NAMALWA (cell line): ENCODE data around the gene FAHD2B.
"Not testable (repeated sequence)": the region's sequence is repeated elsewhere in the genome, so short reads cannot be mapped to it uniquely, and the experiment has no call there.

Source experiments
- DNase-seq: peaks from one replicate; pipeline ENCODE4 v3.0.0-alpha.2; 2015; ENCODE audit warnings: low spot score

The FAHD2B gene

DNA sequence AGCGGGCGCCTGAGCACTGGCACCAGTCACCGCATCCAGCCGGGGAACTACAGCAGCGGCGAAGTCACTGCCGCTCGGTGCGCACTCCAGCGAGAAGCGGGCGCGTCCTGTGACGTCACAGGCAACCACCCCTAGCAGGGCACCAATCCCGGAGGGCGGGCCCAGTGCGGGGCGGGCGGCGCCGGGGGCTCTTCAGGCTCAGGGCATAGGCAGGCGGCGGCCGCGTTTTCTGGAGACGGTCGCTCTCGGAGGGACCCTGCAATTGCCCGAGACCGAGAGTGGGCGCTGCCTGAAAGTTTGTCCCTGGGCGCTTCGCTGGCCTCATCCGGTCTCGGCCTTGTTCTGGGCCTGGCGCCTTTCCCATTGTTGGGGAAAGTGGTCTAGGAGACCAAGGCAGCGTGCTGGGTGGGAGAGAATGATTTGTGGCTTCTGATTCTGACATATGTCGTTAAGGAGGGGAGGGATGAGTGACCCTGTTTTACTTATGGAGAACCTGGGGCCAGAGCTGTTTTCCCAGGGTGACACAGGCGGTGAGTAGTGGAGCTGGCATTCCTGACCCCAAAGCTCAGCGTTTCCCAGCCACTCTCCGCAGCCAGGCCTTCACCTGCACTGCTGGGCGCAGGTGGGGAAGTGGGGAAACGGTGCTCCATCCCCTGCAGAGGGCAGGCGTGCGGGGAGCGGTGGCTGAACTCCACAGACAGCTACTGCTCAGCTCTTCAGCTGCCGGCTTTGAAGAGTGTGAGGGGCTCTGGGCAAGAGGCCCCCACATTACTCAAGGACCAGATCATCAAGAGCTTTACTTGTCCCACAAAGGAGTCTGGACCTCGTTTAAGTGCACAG, at the start of gene FAHD2B:
TSS of gene FAHD2B (minus strand) at position 111 of the 840 bp plus-strand sequence. CDS start 3,176 bp downstream, outside the sequence.
- peak; percentile 64 for DNase-seq

DNA sequence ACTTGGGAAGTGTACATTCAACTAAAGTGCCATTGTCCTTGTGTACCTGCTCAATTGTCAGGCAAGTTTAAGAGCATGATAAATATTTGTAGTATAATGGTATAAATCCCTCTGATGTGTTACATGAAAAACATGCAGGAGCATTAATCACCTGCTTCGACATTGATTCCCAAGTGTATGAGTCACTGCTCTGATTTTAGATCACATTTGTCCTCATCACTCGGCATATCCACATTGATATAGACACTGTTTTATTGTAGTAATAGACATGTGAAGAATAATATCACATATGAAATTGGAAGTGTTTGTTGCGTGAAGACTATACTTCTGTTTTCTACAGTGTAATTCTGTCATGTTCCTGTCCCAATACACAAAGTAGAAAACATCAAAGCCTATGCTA, 49.3 kb upstream of the FAHD2B start:
- DNase-seq, result not testable (repeated sequence)

DNA sequence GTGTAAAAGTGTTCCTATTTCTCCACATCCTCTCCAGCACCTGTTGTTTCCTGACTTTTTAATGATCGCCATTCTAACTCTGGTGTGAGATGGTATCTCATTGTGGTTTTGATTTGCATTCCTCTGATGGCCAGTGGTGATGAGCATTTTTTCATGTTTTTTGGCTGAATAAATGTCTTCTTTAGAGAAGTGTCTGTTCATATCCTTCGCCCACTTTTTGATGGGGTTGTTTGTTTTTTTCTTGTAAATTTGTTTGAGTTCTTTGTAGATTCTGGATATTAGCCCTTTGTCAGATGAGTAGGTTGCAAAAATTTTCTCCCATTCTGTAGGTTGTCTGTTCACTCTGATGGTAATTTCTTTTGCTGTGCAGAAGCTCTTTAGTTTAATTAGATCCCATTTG, 34.4 kb upstream of the FAHD2B start:
- DNase-seq, result not testable (repeated sequence)

DNA sequence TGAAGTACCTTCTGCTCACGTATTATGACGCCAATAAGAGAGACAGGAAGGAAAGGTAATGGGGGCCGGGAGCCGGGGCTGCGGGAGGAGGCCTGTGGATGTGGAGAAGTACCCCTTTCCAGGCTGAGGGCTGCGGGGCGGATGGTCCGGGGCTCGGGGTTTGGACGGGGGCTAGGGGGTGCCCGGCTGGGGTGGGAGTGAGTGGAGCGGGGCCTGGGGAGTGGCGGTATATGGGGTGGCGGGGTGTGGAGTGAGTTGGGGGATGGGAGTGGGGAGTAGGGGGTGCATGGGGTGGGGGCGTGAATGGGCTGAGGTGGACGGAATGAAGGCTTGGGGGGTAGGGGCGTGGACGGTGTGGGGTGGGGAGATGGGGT, 19.2 kb upstream of the FAHD2B start:
- DNase-seq, result not testable (repeated sequence)

DNA sequence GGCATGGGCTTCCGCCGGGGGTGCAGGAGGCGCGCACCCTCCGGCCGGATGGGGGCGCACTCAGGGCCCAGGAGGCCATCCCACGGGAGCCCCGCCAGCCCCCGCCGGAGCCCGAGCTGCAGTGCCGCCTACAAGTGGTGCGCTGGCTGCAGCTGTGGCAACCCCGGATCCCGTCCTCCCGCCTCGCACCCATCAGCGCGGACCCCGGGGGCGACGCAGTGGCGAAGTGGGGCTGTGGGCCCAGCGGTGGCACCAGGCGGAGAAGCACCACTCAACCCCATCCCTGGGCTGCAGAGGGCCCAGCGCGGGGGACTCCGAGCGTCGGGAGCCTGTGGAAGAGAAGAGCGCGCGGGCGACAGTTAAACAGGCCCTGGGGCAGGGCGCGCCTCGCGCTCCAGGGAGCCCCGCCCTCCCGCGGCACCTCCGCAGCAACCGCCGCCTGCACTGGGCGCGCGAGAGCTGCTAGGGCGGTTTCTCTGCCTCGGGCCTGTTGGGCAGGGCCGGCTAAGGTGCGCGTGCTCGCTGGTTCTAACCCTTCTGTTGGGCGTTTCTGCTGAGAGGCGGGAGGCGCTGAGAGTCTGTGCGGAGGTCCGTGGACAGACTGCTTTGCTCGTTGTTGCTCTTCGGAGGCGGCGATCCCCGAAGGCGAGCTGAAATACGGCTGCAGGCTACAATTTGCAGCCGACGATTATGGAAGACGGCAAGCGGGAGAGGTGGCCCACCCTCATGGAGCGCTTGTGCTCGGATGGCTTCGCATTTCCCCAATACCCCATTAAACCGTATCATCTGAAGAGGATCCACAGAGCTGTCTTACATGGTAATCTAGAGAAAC, 18.6 kb upstream of the FAHD2B start, which contains the start of gene ANKRD36:
TSS of gene ANKRD36 (plus strand) at position 104 of the 832 bp plus-strand sequence. CDS start at position 691, 587 bp downstream.
- peak; percentile 88 for DNase-seq

DNA sequence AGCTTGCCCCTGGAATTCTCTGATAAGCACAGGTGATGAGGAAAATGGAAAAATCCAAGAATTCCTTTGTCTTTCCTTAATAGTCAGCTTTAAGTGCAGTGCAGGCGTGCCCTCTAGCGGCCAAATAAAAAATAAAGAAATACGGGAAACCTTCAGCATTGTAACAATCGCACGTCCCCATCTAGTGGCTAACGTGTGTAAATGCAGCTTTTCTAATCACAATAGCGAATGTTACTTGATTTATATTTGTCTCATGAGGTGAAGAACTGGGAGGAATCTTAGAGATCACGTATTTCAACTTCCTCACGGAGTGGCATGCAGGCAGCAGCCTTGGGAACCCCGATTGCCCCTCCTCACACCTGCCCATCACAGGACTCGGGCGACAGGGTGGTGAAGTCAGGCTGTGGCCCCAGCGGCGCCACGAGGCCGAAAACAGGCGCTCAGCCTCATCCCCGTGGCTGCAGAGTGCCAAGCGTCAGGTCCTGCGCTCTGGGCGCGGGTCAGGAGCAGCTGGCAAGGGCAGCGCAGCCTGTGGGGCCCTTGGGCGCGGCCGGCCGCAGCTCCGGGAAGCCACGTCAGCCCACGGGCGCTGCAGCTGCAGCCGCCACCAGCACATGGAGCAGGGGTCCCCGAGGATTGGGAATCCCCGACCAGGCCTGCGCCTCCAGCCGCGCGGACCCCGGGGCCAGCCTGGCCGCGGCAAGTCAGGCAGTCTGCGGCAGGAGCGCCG, 17.8 kb upstream of the FAHD2B start:
- DNase-seq, result peak; percentile 71

DNA sequence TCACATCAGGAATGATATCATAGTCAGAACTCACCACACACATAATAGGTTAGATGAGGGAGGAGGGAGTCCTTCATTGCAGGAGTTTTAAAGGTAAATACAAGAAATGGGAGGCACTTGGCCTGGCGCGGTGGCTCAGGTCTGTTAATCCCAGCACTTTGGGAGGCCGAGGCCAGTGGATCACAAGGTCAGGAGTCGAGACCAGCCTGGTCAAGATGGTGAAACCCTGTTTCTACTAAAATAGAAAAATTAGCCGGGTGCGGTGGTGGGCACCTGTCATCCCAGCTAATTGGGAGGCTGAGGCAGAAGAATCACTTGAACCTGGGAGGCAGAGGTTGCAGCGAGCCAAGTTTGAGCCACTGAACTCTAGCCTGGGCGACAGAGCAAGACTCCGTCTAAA, 16.6 kb upstream of the FAHD2B start:
- DNase-seq, result not testable (repeated sequence)

GRCh38 chr2:97106878-97107277, 12.2 kb upstream of the FAHD2B start:
- DNase-seq, result not testable (repeated sequence)

DNA sequence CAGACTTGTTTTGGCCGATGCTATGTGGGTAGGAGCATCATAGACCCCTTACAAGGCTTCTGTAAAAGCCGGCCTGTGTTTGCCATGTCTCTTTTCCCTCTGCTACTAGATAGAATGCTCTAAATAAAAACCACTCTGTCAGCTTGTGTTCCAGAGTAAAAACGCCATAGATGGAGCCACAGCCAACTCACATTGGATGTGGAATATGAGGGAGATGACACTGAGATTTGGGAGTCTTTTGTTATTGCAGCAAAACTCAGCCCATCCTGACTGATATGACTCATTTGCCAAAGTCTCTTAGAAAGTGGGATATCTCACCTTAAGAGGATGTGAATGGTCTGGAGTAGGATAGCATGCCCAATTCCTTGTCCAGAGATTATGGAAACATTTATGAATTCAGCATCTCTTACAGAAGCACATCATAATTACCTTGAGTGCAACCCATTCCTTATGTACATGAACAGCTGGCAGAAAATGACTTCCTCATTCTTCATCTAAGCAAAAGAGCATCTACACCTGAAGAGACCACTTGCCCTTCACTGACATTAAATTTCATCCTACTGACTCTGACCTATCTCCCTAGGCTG, 4.2 kb upstream of the FAHD2B start:
- not testable (repeated sequence) for DNase-seq

- DNase-seq, result no peak
Measured at GRCh38 chr2:97095661-97096060, 979 bp upstream of the FAHD2B start.

- DNase-seq, result not testable (repeated sequence)
Measured at GRCh38 chr2:97093983-97094771, 505 bp downstream of the FAHD2B start.

GRCh38 chr2:97092946-97093345, 1.7 kb downstream of the FAHD2B start:
- not testable (repeated sequence) for DNase-seq

DNA sequence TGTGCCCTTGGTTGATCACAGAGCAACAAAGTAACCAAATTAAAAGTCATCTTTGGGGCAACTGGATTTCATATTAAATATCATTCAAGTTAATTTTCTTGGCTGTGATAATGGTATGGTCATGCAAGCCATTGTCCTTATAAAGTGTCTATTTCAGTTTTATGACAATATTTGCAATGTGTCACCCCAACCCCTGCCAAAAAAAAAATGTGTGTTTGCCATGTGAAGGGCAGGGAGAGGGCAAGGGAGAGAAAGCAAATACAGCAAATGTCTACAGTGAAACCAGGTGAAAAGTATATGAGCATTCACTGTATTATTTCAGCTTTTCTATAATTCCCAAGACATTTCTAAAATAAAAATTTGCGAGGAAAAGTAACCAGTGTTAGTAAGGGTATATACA, 6.0 kb downstream of the FAHD2B start:
- not testable (repeated sequence) for DNase-seq

DNA sequence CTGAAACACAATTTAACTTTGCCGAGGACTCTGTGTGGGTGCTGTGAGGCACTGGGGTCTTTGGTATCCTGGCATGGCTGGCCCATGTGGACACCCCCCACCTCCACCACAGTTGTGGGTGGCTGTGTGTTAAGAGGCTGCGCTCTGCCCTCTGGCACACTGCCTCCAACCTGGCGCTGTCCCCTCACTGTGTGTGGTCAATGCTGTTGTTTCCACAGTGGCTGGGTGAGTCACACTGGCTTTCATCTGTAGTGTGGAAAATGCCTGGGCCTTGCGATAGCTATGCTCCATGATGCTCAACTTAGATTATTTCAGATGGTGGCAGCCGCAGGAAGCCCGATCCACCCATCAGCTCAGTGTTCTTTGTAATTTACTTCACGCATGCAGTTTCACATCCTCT, 9.6 kb downstream of the FAHD2B start:
- not testable (repeated sequence) for DNase-seq

DNA sequence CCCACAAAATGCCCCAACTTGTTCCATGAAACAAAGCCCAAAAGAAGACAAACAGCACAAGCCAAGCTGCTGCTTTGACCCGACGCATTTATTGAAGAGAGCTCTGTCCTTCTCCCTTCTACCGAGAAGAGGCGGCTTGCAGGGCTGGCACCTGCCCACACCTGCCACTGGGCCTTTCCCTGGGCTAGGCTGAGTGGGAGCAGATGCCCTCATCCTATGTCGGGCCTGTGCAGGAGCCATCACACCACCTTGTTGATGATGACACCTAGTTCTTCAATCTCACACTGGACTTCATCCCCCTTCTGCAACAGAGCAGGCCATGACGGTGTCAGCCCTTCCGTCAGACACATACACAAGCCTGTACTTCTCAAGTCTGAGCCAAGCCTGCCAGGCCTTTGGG, 11.2 kb downstream of the FAHD2B start:
- DNase-seq, result not testable (repeated sequence)

GRCh38 chr2:97082206-97082605, 12.5 kb downstream of the FAHD2B start:
- DNase-seq, result not testable (repeated sequence)

- DNase-seq, result not testable (repeated sequence)
Measured at GRCh38 chr2:97080855-97081254, 13.8 kb downstream of the FAHD2B start.

- not testable (repeated sequence) for DNase-seq
Measured at GRCh38 chr2:97077213-97077612, 17.5 kb downstream of the FAHD2B start.

GRCh38 chr2:97070915-97071314, 23.8 kb downstream of the FAHD2B start:
- DNase-seq, result not testable (repeated sequence)

DNA sequence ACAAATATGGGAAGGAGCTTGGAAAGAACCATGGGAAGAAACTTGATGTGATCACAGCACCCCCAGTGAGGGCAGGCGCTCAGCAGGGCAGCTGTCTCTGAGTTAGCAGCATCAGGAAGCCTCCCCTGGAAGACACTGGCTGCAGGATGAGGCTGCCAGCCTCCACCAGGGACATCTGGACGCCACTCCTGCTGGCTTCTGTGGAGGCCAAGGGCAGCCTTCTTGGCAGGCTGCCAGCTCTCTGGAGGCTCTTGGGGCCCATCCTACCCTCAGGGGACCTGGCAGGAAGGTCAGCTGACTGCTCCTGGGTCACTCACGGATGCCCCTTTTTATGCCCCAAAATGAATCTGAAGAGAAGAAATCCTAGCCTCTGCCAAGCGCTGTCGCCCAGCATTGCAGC, 26.0 kb downstream of the FAHD2B start:
- DNase-seq, result not testable (repeated sequence)

DNA sequence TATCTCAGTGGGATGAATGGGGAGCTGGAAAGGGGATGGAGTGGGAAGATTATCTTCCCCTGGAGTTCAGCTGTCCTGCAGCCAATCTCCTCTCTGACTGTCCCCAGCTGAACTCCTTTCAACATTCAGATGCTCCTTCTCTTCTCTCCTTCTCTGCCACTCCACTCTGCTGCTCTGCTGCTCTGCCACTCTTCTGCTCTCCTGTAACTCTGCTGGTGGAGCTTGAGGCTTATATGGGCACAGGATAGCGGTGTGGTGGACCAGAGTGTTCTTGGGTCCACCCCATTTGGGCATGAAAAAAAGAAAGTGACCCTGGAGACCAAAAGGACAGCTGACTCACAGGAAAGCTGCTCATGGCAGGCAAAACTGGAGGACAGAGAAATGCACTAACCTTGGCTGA, 26.6 kb downstream of the FAHD2B start:
- DNase-seq, result no peak
